Stimulated activated CD8-positive, alpha-beta memory T cell treated with anti-CD3 and anti-CD28 coated beads, Interleukin-15, amount 100 ng/mL, for 1 hour (primary cell): Measurements from ENCODE around the gene TMEM54.

Experiments
- DNase-seq: peaks from one replicate; pipeline ENCODE4 v3.0.0-alpha.2; 2020; ENCODE audit warnings: low read depth

TMEM54 gene, protein sequence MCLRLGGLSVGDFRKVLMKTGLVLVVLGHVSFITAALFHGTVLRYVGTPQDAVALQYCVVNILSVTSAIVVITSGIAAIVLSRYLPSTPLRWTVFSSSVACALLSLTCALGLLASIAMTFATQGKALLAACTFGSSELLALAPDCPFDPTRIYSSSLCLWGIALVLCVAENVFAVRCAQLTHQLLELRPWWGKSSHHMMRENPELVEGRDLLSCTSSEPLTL

DNA sequence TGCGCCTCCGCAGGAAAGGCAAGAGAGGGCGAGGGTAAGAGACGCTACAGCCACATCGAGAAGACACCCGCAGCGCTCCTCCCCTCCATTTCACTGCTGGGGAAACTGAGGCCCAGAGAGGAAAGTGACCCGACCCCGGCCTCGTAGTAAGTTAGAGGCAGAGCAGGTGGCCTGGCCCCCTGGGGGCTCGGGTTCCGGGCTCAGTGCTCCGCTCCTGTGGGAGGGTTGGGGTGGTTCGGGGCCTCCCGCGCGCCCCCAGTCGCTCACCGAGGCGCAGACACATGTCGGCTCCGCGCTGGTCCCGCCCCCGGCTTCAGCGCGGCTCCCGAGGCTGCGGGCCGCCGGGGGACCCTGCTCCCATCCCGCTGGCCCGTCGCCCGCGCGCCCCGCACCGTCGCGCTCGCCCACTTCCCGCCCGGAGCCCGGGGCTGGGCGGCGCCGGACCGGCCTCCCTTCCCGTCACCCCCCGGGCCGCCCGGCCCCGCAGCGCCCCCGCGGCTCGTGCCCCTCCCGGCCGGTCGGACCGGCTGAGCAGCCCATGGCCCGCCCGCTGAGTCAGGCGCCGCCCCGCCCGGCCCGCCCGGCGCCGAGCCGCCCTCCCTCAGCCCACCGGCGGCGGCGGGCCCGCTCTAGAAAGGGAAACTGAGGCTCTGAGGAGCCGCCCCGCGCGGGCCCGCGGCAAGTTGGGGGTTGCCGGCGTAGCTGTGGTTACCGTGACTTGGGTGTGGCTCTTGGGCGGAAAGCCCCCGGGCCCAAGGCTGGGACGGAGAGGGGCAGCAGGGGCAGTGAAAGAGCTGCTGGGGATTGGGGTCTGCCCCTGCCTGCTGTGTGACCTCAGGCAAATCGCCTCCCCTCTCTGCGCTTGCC is at the start of gene TMEM54:
Gene TMEM54, minus strand, starts transcription at position 434 of the 867 bp plus-strand sequence. Its CDS starts 151 bp downstream, at position 283.
- DNase-seq: no peak

DNA sequence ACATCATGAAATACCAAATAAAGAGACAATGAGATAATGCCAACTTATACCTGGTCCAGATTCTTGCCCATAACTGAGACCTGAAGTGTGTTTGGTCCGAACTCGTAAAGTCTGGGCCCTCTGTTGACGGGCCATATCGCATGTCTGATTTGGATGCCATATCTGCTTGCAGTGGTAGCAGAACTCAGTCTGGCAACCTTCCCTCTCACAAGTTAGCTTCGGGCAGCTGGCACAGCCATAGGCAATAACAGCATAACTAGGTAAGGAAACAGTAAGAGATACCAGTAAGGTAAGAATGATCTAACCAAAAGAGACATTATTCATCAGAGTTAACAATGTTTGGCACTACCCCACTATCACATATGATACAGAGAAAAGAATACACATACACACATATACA is 48.3 kb upstream of the TMEM54 start:
- no peak for DNase-seq

DNA sequence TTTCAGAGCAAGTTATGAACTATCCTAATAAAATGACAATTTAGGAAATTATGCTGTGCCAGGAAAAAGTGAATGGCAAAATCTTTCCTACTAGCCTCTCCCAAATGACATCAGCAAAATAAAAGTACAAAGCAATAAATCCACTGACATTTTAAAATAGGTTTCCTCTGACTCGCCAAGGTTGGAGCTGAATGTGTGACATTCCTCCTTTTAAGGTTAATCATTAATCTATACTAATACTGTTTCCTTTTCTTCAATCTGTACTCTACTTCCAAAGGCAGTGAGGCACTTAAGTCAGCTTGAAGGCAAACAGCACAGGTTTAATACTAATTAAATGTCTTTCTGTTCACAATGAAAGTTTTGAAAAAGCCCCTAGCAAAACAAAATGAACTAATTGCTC is 47.7 kb upstream of the TMEM54 start:
- no peak for DNase-seq

DNA sequence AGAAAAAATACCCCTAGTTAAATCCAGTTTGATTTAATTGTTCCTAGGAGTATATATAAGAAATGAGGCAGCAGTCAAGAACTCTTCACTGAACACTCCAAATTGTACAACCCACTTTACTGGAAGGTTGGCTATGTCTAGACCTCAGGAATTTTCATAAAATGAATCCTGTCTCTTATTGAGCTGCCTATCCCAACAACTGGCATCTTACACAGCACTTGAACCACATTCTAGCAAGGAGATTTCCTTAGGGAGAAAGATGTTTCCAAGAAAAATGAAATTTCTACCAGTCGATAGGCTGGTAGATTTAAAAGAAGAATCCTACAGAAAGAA is 47.2 kb upstream of the TMEM54 start:
- DNase-seq: no peak

DNA sequence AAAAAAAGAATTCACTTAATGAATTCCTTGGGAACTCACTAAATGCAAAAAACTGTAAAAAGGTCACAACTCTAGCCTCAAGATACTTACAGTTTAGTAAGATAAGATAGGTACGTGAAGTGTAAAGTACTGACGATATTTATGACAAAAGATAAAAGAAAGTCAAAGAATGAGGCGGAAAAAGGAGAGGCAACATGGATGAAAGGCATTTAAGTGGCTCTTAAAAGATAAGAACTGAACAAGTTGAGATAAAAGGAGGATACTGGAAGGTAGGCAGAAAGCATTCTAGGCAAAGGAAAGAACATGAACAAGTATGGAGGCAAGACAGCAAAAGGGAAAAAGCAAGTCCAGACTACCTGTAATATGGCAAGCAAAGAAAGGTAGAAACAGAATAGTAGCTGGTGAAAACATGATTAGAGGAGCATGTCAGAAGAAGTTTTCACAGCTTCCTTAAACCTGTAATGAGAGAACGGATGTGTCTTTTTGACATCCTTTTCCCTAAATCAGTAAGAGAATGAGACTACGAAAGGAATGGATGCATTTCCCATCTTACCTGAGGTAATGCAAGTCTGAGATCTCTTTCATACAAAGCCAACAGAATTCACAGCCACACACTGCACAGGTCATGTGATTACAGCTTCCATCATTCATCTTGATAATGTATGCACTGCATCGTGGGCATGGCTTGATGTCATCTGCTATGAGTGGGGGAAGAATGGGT is 46.6 kb upstream of the TMEM54 start:
- DNase-seq: no peak

DNA sequence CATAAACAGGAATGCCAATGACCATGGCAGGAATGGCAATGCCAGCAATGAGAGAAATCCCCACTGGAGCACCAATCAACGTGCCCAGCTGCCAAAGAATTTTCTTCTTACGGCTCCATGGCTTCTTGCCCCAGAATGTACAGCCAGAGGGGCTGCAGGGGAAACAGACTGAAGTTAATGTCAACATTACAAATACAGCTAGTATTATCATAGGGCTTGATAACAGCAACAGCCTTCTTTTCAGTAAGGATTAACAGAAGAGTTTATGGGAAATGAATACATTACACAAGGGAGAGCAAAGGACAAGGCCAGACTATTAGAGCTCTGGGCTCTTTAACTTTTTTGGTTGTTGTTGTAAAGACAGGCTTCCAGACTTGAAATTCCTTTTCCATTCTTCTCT is 45.2 kb upstream of the TMEM54 start:
- DNase-seq: no peak

DNA sequence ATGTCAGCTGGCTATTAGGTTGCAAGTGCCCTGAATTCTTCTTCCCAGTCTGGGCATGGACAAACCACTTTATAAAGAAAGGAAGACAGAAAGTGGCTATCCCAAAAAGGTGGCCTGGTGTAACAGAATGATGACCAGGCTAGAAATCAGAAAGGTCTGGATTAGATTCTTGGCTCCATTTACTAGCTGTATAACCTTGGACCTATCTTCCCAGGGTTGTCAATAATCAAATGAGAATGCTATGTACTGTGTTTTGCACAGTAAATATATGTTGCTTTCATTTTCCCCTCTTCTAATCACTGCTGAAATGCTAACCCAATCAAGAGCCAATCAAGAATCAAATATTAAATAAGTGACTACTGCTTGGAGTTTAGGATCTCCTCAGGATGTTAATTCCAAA is 43.0 kb upstream of the TMEM54 start:
- no peak for DNase-seq

DNA sequence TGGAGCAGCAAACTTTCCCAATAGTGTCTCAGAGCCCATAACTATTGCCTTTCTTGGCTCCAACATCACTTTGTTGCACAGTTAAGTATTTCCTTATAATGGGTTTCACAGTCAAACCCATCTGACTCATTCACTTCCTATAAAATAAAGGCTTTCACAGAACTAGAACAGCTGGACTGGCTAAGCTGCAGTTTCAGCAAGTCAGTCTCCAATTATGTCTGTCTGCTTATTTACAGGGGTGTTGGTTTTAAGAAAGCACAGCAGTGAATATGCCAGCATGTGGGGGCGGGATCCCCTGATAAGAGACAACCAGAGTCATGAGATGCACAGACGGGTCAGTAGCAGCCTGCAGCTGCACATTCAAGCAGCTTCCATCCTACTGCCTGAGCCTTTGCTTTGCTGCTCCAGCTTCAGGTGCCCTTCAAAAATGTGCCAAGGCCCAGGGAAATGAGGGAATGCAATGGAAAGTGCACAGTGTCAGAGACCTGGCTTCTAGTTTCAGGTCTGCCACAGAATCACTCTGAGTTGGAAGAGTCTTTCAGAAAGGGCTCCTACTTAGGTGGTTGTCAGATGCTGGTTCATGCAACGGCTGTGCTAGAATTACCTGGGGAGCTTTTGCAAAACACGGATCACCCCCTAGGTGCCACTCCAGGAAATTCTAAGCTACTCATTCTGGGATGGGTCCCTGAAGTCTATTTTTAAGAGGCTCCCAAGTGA is 38.6 kb upstream of the TMEM54 start:
- DNase-seq: no peak

DNA sequence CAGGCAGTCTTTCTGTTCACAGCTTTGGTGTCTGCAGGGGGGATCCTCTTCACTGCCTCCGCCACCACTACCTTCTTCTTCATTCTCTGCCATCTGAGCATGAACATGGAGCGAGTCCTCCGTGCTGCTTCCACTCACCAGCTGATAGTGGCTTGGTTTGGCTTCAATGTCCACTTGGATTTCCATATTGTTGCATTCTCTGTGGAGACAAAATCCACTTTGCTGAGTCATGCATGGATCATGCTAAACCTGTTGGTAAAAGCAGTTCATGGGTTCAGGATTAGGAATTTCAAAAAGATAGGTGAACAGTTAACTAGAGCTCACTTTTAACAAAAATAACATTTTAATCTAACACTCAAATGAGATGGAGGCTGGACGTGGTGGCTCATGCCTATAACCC is 35.9 kb upstream of the TMEM54 start:
- no peak for DNase-seq

DNA sequence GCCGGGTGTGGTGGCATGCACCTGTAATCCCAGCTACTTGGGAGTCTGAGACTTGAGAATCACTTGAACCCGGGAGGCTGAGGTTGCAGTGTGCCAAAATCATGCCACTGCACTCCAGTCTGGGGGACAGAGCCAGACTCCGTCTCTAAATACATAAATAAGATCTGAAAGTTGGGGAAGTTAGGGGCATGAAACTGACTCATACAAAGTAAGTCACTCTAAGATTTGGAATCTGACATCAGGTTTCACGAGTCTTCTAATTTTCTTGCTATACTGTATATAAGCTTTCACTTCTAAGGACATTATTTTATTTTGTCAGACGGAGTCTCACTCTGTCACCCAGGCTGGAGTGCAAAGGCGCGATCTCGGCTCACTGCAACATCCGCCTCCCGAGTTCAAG is 33.3 kb upstream of the TMEM54 start:
- no peak for DNase-seq

DNA sequence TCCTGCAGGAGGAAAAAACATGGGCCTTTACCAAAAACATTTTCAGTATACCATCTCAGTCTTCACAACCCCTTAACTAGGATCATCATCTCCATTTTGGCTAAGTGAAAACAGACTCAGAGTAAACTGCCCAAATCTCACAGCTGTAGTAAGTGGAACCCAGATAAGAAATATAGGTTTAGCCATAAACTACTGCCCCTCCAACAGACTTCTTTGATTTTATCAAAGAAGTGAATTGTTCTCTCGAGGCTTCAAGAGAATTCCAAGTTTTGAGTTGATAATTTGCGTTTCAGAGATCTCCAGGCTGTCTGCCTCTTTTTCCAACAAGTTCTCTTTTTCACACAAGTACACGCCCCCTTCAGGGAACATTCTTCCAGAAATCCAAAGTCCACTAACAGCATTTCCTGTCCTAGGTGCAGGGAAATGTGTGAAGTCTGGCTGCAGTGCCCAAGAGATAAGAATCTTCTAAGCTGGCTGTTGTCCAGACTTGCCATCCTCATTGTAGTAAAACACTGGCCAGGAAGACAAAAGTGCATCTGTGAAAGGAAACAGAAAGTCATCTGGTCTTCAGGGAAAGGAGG is 32.6 kb upstream of the TMEM54 start:
- no peak for DNase-seq

DNA sequence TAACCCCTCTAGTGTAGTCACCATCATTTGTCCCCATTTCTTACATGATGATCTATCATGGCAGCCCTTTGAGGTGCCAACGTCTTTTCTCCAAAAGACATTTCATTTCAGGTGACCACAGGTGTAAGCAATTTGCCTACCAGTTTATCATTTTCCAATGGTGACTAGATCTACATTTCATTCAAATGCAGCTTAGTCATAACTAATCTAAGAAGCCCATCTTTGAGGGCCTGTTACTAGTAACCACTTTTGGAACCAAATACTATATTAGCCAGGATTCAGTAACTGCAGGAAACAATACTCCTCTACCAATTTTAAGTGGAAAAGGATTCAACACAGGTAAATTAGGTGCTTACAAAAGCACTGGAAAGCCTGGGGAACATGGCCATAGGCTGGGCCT is 30.6 kb upstream of the TMEM54 start:
- no peak for DNase-seq

DNA sequence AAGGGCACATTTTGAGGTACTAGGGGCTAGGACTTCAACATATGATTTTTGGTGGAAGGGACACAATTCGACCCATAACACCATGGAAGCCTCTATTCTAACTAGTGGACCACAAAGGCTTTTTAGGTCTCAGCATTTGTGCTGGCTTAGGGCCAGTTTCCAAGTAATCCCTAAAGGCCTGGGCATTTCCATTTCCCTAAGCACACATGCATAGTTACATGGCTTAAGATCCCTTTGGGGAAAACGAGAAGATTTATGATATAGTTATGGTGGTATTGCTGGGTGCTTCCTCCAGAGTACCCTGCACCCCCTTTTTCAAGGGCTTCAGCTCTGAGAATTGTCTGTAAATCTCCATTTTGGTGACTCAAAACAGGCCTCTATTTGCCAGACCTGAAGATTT is 28.2 kb upstream of the TMEM54 start:
- DNase-seq: no peak

DNA sequence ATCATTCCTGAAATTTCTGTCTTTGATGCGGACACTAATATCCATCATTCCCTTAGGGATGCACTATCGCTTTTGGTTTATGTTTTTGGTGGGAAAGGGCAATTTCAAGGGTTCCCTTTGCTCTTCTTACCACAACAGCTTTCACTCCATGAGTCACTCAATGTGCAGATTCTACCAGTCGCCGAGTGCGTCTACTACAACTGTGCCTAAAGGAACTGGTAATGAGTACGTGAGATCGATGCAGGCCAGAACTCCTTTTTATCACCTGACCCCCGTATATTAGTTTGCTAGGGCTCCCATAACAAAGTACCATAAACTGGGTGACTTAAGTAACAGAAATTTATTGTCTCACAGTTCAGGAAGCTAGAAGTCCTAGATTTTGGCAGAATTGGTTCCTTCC is 27.5 kb upstream of the TMEM54 start:
- no peak for DNase-seq

DNA sequence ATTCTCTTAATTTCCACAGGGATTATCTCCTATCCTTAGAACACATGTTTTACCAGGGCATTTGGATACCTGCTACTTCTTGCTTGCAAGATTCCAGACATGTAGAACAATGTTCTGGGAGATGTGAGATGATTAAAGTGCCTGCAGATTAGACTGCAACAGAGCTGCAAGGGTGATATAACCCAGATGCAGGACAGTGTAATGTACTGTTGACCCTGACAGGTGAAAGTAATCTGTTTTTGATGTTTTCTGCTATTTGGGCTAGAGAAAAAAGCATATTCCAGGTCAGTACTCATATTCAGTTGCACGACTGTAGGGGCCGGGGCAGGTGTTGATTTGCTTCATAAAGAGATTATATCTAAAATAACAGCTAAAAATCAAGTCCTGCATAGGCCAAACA is 27.1 kb upstream of the TMEM54 start:
- DNase-seq: no peak

DNA sequence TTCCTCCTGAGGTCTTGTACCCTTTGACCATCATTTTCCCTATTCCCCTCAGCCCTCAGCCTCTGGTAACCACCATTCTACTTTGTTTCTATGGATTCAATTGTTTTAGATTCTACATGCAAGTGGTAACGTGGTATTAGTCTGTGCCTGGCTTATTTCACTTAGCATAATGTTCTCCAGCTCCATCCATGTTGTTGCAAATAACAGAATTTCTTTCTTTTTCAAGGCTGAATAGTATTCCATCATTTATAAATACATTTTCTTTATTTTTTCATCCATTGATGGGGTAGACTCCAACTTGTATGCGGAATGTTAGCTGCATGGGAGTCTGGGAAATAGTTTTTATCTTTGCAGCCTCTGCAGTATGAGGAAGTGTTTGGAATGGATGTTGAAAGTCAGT is 26.3 kb upstream of the TMEM54 start:
- no peak for DNase-seq

DNA sequence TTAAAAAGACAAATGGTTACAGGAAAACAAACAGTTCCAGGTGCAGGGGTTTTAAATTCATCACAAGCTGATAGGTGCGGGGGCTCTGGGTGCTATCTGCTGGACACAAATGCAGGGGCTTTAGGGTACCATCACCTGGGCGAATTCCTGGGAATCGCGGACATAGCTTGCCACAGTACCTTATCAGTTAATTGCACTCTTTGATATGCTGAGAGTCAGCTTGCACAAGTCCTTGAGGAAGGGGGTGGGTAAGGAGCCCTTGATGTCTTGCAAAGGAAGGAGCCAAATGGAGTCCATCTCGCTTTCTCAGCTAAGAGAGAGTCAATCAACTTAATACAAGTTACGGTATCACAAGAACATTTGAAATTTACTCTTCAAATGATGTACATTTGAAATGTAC is 25.4 kb upstream of the TMEM54 start:
- no peak for DNase-seq

DNA sequence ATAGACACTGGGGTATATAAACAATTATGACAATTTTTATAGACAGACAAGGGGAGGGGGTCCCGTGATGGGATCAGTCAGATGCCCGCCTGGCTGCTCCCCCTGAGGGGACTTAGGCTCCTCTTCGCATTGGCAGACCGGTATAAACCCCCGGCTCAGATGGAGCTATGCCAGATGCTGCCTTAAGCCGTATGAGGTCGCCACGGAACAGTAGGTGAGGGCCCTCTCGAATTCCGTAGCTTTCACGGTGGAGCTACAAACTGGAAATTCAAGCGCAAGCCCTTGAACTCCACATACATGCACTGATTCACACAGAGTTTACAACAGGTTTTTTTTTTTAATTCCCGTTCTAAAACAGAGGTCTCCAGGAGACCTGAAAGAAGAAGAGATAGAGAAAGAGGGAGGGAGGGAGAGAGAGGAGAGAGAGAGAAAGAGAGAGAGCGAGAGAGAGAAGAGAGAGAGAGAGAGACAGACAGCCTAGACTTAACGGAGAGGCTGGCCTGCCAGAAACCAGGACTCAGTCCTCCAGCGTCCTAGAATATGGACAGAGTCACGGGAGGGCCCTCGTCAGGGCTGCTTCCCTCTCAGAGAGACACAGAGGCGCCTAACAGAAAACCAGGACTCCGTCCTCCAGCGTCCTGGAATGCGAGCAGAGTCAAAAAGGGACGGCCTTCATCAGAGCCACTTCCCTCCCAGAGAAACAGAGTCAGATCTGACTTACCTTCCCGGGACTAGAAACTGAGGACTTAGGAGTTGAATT is 24.4 kb upstream of the TMEM54 start:
- no peak for DNase-seq

DNA sequence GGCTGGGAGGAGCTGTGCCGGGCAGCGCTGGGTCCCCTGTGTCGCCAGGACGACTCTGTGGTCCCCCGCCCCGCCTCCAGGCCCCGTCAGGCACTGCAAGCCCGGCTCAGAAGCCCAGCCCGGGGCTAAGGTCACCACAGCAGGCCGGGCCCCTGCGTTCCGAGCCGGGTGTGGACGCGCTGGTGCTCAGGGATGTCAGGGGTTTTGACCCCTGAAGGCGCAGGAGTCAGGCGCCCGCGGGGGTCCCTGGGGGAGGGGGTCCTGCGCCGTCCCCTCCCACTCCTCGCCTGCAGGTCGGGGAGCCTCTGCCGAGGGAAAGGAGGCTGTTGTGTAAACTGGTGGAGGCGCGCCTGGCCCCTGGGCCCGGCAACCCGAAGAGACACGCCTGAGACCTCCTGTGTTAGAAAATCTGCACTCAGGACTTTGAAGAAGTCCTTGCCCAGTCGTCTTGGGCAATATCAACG is 23.7 kb upstream of the TMEM54 start:
- no peak for DNase-seq

DNA sequence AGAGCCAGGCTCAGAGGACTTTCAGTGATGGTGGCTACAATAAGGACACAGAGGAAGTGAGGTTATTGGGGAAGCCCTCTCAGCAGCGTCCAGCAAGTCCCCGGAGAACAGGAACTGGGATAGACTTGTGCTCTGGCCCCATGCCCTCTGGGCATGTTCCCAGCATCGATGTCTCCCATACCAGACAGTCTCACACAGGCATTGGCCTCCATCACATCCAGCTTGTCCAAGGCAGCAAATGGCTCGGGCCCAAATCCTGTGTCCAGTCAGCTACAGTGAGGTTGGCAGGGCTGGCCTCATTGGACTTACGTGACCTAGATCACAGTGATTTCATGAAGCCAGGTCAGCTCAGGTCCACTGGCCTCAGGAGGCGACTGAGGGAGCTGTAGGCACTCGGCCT is 19.6 kb upstream of the TMEM54 start:
- no peak for DNase-seq
